ENCODE data around the gene KCNIP1. TPM values are rescaled to one million over a fixed set of nuclear protein-coding genes. Genes with fewer than 3 reads are reported as not detected.

Gene KCNIP1
- total and polyA plus RNA-seq, 2 of the 8 experiments (the other 6 are each of a cell fraction or from before 2014, with no cell fraction given) = 0.52 to 0.83 TPM

- H3K4me2 ChIP-seq (ENCODE audit: insufficient read depth in 1 of 2, low read depth in 2 of 2, low read length in 2 of 2) = no peak overlapping the region
- H2BK20ac ChIP-seq (ENCODE audit: low read length) = no peak overlapping the region
- no peak overlapping the region for H3K27ac ChIP-seq (ENCODE audit: low read depth, low read length)
- H2AFZ ChIP-seq (ENCODE audit: low read length) = no peak overlapping the region
- no peak overlapping the region for H2AK5ac ChIP-seq (ENCODE audit: low read depth, low read length)
- no peak overlapping the region for H2BK120ac ChIP-seq (replicated peaks; ENCODE audit: low read depth, low read length)
- no peak overlapping the region for H3K4me3 ChIP-seq (ENCODE audit: extremely low read depth in 1 of 4, insufficient read depth in 2 of 4, low read depth in 3 of 4, low read length in 4 of 4)
- no peaks in the 10 kb centered on the region for H3K79me1 ChIP-seq (ENCODE audit: low read depth, low read length)
- H4K20me1 ChIP-seq (replicated peaks in 1 of 2; ENCODE audit: control insufficient read depth in 1 of 2, insufficient read depth in 2 of 2, low read length in 2 of 2) = no peaks in the 10 kb centered on the region
- no peak overlapping the region for H3K4ac ChIP-seq (replicated peaks; ENCODE audit: insufficient read length, low read depth, low read length)
- H2BK15ac ChIP-seq (ENCODE audit: low read length) = no peak overlapping the region
- no peaks in the 10 kb centered on the region for H3K36me3 ChIP-seq (ENCODE audit: control insufficient read depth in 2 of 4, insufficient read depth in 4 of 4, low read length in 3 of 4)
- H3K9me3 ChIP-seq (ENCODE audit: insufficient read depth in 2 of 2, low read depth in 1 of 2, low read length in 1 of 2) = no peaks in the 10 kb centered on the region
- no peak overlapping the region for H2BK12ac ChIP-seq (ENCODE audit: low read depth, low read length)
- H3K9ac ChIP-seq (replicated peaks in 1 of 4; ENCODE audit: extremely low read depth in 1 of 4, low read depth in 3 of 4, low read length in 3 of 4) = no peak overlapping the region
- H3K4me1 ChIP-seq (replicated peaks in 1 of 4; ENCODE audit: control insufficient read depth in 3 of 4, insufficient read depth in 4 of 4, low read length in 3 of 4) = peaks cover 0 to 2% (median 0%) of the 10 kb centered on the region in 4 experiments; a peak in 1 of 7 replicates
- no peak overlapping the region for H3K14ac ChIP-seq (ENCODE audit: insufficient read length)
- no peak overlapping the region for H2BK5ac ChIP-seq (ENCODE audit: low read depth, low read length)
- no peak overlapping the region for H4K91ac ChIP-seq (replicated peaks; ENCODE audit: insufficient read length, low read length)
- 94% methylated on average over 4 of the region's 4 CpGs; no CpG with 5 or more reads in 1 of the 2 experiments for WGBS, 2 experiments (ENCODE audit: extremely low coverage in 1 of 2, insufficient coverage in 1 of 2, insufficient read length in 1 of 2, insufficient replicate concordance in 2 of 2, low coverage in 1 of 2, low lambda C conversion rate in 2 of 2, missing lambda C conversion rate in 1 of 2)
- H4K5ac ChIP-seq (ENCODE audit: insufficient read length, low read depth, low read length) = no peak overlapping the region
- H4K8ac ChIP-seq (ENCODE audit: extremely low read depth, insufficient read depth, low read length) = no peak overlapping the region
- H3K79me2 ChIP-seq (ENCODE audit: control insufficient read depth in 1 of 2, insufficient read depth in 2 of 2, low read length in 2 of 2) = no peaks in the 10 kb centered on the region
- no peak overlapping the region for H3K18ac ChIP-seq (ENCODE audit: extremely low read depth, low read length)
- H3K27me3 ChIP-seq (replicated peaks in 1 of 4; ENCODE audit: control insufficient read depth in 3 of 4, extremely low read depth in 1 of 4, insufficient read depth in 3 of 4, low read length in 3 of 4) = no peaks in the 10 kb centered on the region; a peak in 1 of 7 replicates
- no peak overlapping the region for H3K56ac ChIP-seq (replicated peaks; ENCODE audit: insufficient read length, low read depth, low read length)
- TF ChIP-seq TAF1 (IDR thresholded peaks at IDR 0.05; ENCODE audit: low read depth, low read length) = no peak
- TF ChIP-seq NANOG (IDR thresholded peaks at IDR 0.05; ENCODE audit: insufficient read depth, low read depth, low read length, poor library complexity, severe bottlenecking) = no peak
- TF ChIP-seq TCF12 (IDR thresholded peaks at IDR 0.05; ENCODE audit: low read depth, low read length) = no peak
- TF ChIP-seq POLR2A (IDR thresholded peaks at IDR 0.05; ENCODE audit: control extremely low read depth in 1 of 2, low read depth in 2 of 2, low read length in 2 of 2) = no peak
- TF ChIP-seq EP300 (IDR thresholded peaks at IDR 0.05; ENCODE audit: borderline replicate concordance in 1 of 2, low read depth in 2 of 2, low read length in 2 of 2) = no peak
- no peak for TF ChIP-seq HDAC2 (IDR thresholded peaks at IDR 0.05; ENCODE audit: borderline replicate concordance in 1 of 2, low read depth in 2 of 2, low read length in 2 of 2)
- TF ChIP-seq RBBP5 (IDR thresholded peaks at IDR 0.05; ENCODE audit: borderline replicate concordance, low read depth, low read length) = no peak
- TF ChIP-seq CBX8 (IDR thresholded peaks at IDR 0.05; ENCODE audit: borderline replicate concordance, low read depth, low read length) = no peak
- no peak for TF ChIP-seq JUND (IDR thresholded peaks at IDR 0.05; ENCODE audit: low read length)
- no peak for TF ChIP-seq BCL11A (IDR thresholded peaks at IDR 0.05; ENCODE audit: low read depth in 2 of 2, low read length in 2 of 2)
- TF ChIP-seq CBX5 (IDR thresholded peaks at IDR 0.05; ENCODE audit: low read depth, low read length) = no peak
- FAIRE-seq (no peak), DNase-seq (ENCODE audit: low read depth in 1 of 2, low spot score in 2 of 2) (no peak)
- H3K23ac ChIP-seq (ENCODE audit: insufficient read length) = no peak overlapping the region
- ChIA-PET POLR2A (ENCODE audit: partially characterized antibody) (interaction anchor here (1.7 kb wide), 1 partner anchor 17 kb away, joined by 4 read pairs; no protein-coding TSS in a partner anchor), CTCF (ENCODE audit: partially characterized antibody) (interaction anchor here (1.1 to 39.4 kb wide), 11 partner anchors 8 to 323 kb away, joined by 3 to 982 read pairs (median 3); no protein-coding TSS in a partner anchor)
- no peaks in the 10 kb centered on the region for H3K23me2 ChIP-seq (ENCODE audit: low read depth, low read length)
These were observed 92.7 kb downstream of the KCNIP1 start for GRCh38 chr5:170596482-170597044.

Data from H1 (cell line).